ENCODE measurements around the gene BANP. TPM values are rescaled to one million over a fixed set of nuclear protein-coding genes. Genes with fewer than 3 reads are reported as not detected.
"Not testable (repeated sequence)": the region's sequence is repeated elsewhere in the genome, so short reads cannot be mapped to it uniquely, and the experiment has no call there.

BANP gene
- total RNA-seq, 1 experiment from 2014 or later = 13.6 TPM

DNA sequence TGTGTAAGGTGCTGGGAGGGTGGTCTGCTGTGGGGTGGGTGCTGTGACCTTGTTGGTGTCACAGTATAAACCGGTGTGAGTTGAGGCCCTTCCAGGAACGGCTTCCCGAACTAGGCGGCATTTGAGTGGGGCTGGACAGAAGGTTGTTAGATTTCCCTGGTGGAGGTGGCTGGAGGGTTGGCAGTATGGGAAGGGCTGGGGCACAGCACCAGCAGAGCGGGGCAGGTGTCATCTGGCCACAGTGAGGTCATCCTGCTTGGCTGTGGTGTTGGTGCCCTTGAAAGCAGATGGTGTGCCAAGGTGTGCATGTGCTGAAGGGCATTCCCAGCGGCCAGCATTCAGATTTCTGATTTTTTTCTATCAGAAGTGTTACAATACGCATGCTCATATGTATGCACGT lies 28.1 kb downstream of the BANP start:
- in situ Hi-C loops (cut with HindIII; ENCODE audit: low pct_unique_long_range_greater_than_20kb, low sequenced_read_pairs) = no loop called here
- no peak for DNase-seq (ENCODE audit: low read depth, low spot score)

DNA sequence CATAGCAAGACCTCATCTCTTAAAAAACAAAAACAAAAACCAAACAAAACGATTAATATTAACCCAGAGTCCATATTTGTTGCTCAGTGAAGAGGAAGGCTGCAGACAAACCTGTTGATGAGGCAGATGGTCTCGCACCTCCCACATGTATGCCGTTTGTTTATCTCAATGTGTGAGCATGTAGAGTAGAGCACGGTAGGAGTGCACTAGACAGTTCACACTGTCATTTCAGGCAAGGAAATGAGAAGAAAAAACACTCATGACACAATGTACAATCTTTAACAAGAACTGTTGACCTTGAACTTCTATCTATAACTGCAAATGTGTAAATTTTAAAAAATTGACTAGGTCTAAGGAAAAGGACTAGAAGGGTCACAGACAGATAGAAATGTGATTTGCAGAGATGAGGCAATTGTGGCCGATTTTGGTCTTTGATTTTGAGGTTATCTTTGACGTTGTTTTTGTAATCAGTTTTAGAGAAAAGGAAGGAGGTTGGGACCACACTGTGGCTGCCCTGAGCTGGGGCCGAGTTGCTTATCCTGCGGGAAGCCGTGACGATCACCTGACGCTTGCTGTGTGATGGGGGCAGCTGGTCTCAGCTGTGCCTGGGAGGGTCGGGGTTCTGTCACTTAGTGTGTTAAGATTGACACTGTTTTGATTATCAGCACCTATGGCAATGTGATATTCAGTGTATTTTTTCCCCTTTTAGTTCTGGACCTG lies 28.8 kb downstream of the BANP start:
- DNase-seq (ENCODE audit: low read depth, low spot score); in situ Hi-C loops (cut with HindIII; ENCODE audit: low pct_unique_long_range_greater_than_20kb, low sequenced_read_pairs): not testable (repeated sequence)

DNA sequence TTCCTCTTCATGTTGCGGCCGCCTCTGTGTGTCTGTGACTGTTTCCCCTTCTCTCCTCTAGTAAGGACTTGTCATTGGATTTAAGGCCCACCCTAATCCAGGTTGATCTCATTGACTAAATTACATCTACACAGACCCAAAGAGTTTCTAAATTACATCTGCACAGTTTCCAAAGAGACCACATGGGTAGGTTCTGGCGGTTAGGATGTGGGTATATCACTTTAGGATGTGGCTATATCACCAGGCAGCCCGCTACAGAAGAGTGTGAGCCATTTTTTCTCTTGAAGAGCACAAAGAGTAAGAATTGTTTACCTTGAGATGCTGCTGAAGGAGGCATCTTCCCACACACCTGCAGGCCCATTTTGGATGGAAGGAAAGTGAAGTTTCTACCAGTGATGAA lies 30.1 kb downstream of the BANP start:
- in situ Hi-C loops (cut with HindIII; ENCODE audit: low pct_unique_long_range_greater_than_20kb, low sequenced_read_pairs); DNase-seq (ENCODE audit: low read depth, low spot score): not testable (repeated sequence)

DNA sequence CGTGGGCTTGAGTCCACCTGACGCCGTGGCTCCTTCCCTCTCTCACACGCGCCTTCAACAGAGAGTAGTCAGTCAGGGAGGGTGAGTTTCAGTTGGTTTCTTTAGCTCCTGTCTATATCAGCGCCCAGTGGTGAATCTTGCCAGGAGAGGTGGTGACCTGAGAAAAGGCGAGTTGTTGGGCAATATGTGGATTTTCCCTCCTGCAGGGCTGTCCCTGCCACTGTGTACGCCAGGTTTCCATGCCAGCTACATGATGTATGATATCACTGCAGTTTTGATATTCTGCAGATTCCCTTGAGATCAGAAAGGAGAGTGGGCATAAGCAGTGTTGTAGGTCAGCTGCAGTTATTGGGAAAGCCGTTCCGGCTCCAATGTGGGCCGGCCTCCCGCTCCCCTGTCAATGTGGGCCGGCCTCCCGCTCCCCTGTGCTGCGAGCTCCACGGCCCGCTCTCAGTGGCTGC lies 31.4 kb downstream of the BANP start:
- DNase-seq (ENCODE audit: low read depth, low spot score) = no peak
- in situ Hi-C loops (cut with HindIII; ENCODE audit: low pct_unique_long_range_greater_than_20kb, low sequenced_read_pairs) = no loop called here

- peak; percentile 19 for DNase-seq (ENCODE audit: low read depth, low spot score)
- in situ Hi-C loops (cut with HindIII; ENCODE audit: low pct_unique_long_range_greater_than_20kb, low sequenced_read_pairs) = not testable (repeated sequence)
These were observed 32.0 kb downstream of the BANP start for GRCh38 chr16:87983072-87983736.

DNA sequence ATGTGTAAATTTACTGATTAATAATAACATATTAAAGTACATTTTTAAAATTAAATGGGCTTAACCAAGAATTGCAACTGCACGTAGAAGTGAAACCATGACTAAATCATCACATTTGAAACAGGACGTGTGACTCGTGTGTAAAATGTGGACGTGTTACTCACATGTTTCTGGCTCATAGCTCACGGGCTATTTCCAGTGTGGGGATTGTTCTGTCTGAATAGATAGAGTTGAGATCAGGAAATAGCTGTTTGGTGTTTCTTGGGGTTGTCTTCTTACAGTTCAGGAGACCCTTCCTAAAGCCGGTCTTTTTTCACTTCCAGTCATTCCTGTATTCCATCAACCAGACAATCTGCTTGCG lies 32.5 kb downstream of the BANP start:
- DNase-seq (ENCODE audit: low read depth, low spot score) = peak; percentile 54
- in situ Hi-C loops (cut with HindIII; ENCODE audit: low pct_unique_long_range_greater_than_20kb, low sequenced_read_pairs) = not testable (repeated sequence)

DNA sequence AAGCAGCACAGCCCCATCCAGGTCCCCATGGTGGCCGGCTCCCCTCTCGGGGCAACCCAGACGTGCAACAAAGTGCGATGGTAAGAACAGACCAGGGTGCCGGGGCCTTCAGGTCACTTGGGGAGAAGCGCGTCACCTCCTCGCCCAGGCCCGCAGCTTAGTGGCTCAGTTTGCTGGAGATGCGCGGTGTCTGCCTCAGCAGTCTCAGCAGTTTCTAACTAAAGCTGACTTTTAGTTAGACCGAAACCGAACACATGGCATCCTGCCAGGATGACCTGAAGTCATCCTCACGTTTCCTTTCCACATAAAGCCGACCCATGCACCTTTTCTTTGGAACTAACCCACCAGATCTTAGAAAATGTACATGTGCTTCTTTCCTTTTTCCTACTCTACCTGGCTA lies 32.9 kb downstream of the BANP start:
- in situ Hi-C loops (cut with HindIII; ENCODE audit: low pct_unique_long_range_greater_than_20kb, low sequenced_read_pairs); DNase-seq (ENCODE audit: low read depth, low spot score): not testable (repeated sequence)

GRCh38 chr16:87984632-87985267 lies 33.5 kb downstream of the BANP start:
- in situ Hi-C loops (cut with HindIII; ENCODE audit: low pct_unique_long_range_greater_than_20kb, low sequenced_read_pairs) = no loop called here

DNA sequence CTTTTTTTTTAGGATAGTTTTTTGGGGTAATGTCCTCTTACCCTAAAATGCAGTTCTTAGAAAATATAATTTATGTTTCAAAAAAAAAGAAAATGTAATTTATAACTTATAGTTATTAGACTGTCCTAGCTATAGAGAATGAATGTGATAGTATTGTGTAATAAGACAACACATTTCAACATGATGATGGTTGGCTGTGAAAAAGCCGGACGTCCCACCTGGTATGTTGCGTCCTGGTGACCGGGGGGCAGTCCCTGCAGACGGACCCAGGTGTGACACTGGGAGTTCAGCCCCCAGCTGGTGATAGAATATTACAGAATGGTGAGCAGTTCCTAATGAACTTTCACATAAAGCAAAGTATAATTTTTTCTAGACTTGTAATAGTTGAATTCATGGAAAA lies 34.3 kb downstream of the BANP start:
- in situ Hi-C loops (cut with HindIII; ENCODE audit: low pct_unique_long_range_greater_than_20kb, low sequenced_read_pairs); DNase-seq (ENCODE audit: low read depth, low spot score): not testable (repeated sequence)

More at GRCh38 chr16:87984632-87985267, 33.5 kb downstream of the BANP start:
- no peak for DNase-seq (ENCODE audit: low read depth, low spot score)

- in situ Hi-C loops (cut with HindIII; ENCODE audit: low pct_unique_long_range_greater_than_20kb, low sequenced_read_pairs); DNase-seq (ENCODE audit: low read depth, low spot score): not testable (repeated sequence)
These were observed 35.2 kb downstream of the BANP start for GRCh38 chr16:87986361-87986849.

DNA sequence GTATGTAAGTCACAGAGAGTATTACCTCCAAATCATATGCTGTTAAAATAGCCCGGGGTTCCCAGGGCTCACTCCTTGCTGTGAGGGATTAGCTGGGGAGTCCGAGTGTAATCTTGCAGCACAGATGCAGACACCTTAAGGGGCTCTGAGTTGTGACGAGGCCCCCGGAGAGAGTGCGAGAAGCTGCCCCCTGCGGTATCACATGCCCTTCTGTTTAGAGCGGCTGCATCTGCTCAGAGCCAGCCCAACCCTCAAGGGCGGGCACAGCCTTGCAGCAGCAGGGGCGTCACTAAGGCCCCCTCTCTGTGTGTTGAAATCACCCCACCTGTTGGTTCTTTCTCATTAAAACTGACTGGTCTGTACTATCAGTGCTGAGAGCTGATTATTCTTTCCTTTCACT lies 37.4 kb downstream of the BANP start:
- in situ Hi-C loops (cut with HindIII; ENCODE audit: low pct_unique_long_range_greater_than_20kb, low sequenced_read_pairs); DNase-seq (ENCODE audit: low read depth, low spot score): not testable (repeated sequence)

- DNase-seq (ENCODE audit: low read depth, low spot score); in situ Hi-C loops (cut with HindIII; ENCODE audit: low pct_unique_long_range_greater_than_20kb, low sequenced_read_pairs): not testable (repeated sequence)
These were observed 39.0 kb downstream of the BANP start for GRCh38 chr16:87990254-87990653.

DNA sequence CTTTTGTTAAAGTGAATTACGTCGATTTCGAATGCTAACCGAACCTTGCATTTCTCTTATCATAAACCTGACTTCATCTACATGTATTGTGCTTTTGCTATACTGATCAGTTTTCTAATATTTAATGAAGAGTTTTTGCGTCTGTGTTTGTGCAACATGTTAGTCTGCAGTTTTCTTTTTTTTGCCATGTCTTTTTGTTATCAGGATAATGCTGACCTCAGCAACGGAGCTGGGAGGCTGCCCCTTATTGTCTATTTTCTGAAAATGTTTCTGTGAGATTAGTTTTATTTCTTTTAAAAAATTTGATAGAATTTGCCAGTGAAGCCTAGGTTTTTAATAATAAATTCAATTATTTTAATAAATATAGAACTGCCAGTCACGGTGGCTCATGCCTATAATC lies 40.9 kb downstream of the BANP start:
- DNase-seq (ENCODE audit: low read depth, low spot score); in situ Hi-C loops (cut with HindIII; ENCODE audit: low pct_unique_long_range_greater_than_20kb, low sequenced_read_pairs): not testable (repeated sequence)

GRCh38 chr16:87993901-87994300 lies 42.7 kb downstream of the BANP start:
- no peak for DNase-seq (ENCODE audit: low read depth, low spot score)
- in situ Hi-C loops (cut with HindIII; ENCODE audit: low pct_unique_long_range_greater_than_20kb, low sequenced_read_pairs) = no loop called here

DNA sequence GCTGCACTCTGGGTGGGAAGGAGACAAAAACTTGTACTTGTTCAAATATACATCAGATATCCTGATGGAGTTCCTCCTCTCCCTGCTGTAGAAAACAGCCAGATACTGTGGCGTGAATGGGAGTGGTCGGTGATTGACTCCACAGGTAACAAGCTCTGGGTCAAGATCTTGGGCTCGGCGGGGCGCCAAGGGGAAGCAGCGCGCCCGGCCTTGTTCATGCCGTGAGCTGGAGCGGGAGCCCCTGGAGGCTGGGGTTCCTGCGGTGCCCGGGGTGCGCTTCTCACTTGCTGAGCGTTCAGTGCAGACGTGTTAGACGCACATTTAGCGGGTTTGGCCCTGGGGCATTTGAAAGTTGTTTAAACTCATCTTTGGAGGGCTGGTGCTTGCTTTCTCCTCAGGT lies 44.4 kb downstream of the BANP start:
- DNase-seq (ENCODE audit: low read depth, low spot score) = no peak
- in situ Hi-C loops (cut with HindIII; ENCODE audit: low pct_unique_long_range_greater_than_20kb, low sequenced_read_pairs) = no loop called here

DNA sequence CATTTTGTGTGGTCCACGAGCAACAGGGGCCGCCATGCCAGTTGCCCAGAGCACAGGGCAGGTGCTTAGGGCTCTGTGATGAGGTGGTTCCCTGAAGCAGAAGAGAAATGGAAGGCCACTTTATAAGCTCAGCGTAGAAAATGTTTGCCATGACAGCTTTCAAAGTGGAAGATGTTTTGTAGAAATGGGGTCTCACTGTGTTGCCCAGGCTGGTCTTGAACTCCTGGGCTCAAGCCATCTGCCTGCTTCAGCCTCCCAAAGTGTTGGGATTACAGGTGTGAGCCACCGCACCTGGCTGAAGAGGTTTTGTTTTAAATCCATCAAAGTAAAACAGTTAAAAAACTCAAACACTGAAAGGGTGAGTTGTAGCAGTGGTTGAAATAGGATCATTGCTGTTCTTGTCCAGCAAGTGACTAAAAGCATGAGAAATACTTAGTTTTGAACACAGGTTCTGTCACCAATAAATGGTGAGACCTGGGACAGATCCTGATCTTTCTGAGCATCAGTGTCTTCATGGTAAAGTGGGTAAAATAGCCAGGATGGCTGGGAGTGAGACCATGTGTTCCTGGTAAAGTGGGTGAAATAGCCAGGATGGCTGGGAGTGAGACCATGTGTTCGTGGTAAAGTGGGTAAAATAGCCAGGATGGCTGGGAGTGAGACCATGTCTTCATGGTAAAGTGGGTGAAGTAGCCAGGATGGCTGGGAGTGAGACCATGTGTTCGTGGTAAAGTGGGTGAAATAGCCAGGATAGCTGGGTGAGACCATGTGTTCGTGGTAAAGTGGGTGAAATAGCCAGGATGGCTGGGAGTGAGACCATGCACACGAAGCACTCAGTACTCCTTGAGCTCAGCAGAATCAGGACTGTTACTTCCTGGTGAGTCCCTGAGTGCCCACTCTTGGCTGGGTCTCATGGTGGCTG lies 46.0 kb downstream of the BANP start:
- in situ Hi-C loops (cut with HindIII; ENCODE audit: low pct_unique_long_range_greater_than_20kb, low sequenced_read_pairs) = no loop called here
- DNase-seq (ENCODE audit: low read depth, low spot score) = no peak

DNA sequence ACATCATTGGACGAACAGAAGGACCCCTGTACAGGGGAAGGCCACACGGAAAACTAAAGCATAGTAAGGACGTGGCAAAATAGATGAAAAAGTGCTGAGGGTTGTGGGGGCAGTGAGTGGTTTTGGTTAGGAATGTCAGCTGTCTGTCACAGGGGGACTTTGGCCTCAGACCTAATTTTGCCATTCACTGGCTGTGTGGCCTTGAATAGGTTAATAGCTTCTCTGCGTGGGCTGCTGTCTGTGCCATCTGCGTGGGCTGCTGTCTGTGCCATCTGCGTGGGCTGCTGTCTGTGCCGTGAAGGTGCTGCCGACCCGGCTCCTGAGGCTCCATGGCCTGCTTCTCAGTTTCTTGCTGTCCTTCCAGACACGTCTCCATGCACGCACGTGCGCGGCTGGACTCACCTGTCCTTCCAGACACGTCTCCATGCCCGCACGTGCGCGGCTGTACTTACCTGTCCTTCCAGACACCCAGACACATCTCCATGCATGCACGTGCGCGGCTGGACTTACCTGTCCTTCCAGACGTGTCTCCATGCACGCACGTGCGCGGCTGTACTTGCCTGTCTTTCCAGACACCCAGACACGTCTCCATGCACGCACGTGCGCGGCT lies 47.1 kb downstream of the BANP start:
- in situ Hi-C loops (cut with HindIII; ENCODE audit: low pct_unique_long_range_greater_than_20kb, low sequenced_read_pairs); DNase-seq (ENCODE audit: low read depth, low spot score): not testable (repeated sequence)
